ENCODE data around the gene TMEM30B. TPM values are rescaled to one million over a fixed set of nuclear protein-coding genes. Genes with fewer than 3 reads are reported as not detected.

The TMEM30B gene
- total RNA-seq = under 0.01 and 0.09 TPM in 2 replicates

DNA sequence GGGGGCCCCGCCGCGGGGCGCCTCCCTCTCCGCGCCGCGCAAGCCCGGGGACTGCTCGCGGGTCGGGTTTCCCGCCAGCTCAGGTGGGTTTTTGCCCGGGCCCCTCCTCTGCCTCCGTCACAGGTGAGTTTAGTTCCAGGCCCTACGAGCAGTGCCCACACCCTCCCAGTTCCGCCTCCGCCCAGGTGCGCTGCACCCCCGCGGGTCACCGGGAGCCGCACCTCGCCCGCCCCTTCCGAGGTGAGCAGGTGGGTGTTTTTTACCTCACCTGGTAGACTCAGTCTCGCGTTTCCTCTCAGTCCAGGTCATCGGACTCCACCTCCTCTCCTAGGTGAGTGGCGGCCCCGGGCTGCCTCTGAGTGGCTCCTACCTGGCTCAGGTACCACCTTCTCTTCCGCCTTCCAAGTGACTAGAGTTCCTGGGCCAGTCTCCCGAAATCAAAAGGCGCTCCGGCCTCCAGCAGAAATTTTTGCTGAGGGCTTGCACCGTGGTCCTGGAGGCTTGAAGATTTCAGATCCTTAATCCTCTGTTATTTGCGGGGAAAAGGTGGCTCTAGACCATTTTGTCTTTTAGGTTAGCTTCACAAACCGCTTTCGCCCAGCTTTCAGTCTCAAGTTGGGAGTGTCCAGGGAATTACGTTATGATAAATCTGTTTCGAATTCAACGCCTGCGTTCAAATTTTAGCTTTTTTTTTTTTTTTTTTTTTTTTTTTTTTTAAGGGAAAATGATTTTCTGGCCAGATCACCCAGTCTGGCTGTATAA, at the start of gene TMEM30B:
Gene TMEM30B, minus strand, starts transcription at position 153 of the 762 bp plus-strand sequence. CDS start 191 bp downstream, outside the sequence.

DNA sequence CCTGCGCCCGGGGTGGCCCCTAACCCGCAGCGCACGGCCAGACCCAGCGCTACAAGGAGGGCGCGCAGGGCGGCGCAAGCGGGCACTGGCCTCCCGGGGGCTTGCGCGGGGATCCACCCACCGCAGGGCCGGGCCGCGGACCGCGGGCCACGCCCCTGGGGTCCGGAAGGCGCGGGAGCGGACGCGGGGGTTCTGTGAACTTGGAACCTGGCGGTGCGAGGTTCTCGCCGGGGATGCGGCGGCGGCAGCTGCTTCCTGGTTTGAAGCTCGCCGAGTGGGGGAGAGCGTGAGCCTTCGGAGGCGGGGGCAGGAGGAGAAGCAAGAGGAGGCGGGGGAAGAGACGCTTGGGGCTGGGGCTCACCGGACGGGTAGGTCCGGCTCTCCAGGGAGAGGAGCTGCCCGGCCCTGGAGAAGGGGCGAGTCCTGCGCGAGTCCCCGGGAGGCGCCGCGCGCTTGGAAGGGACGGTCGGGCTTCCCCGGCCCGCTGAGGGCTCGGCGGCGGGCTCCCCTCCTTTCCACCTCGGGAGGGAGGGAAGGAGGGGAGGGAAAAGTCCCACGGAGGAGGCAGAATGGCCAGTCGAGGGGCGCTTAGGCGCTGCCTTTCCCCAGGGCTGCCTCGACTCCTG, 40.4 kb upstream of the TMEM30B start, which contains the start of gene PRKCH:
Gene PRKCH, plus strand, starts transcription at position 195 of the 626 bp plus-strand sequence. CDS start 523 bp downstream, outside the sequence.

Other genes with a start within 250 kb of the TMEM30B start
- gene PRKCH, start 40.2 kb upstream of the TMEM30B start, total RNA-seq = 190 and 240 TPM in 2 replicates

All from endothelial cell of coronary artery (primary cell).